A673 (cell line): ENCODE results near the gene ODAD4.

Experiments
- EZH2 ChIP-seq: fragments of 200-600 bp; sonication (generic); IDR thresholded peaks from 2 replicates; pipeline ENCODE4 v1.6.1; 2017; ENCODE audit warnings: borderline replicate concordance, low read depth, mild to moderate bottlenecking, mixed read lengths, antibody characterized with exemption, low read length; ENCODE audit not compliant: poor library complexity, severe bottlenecking
- TF ChIP-seq, protein P1 (sequence below): fragments of 300-800, 200-600 bp; sonication (generic); conservative IDR thresholded peaks from 2 replicates; pipeline ENCODE4 v1.5.1; 2017; ENCODE audit warnings: low read depth, mild to moderate bottlenecking, antibody characterized with exemption, low read length, moderate library complexity, mixed read lengths

DNA sequence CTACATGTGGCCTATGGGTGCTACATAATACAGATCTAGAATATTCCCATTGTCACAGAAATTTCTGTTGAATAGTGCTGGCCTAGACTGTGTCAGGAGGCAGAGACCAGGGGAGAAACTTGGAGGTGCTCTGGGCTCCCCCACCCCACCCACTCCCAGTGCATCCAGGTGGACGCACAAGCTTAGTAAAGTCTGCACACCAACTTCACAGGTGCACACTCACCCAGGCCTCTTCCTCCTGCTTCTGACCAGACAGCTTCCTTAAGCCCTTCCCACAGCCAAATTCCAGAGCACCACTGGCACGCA lies 28.6 kb downstream of the ODAD4 start:
- TF ChIP-seq, protein P1, sequence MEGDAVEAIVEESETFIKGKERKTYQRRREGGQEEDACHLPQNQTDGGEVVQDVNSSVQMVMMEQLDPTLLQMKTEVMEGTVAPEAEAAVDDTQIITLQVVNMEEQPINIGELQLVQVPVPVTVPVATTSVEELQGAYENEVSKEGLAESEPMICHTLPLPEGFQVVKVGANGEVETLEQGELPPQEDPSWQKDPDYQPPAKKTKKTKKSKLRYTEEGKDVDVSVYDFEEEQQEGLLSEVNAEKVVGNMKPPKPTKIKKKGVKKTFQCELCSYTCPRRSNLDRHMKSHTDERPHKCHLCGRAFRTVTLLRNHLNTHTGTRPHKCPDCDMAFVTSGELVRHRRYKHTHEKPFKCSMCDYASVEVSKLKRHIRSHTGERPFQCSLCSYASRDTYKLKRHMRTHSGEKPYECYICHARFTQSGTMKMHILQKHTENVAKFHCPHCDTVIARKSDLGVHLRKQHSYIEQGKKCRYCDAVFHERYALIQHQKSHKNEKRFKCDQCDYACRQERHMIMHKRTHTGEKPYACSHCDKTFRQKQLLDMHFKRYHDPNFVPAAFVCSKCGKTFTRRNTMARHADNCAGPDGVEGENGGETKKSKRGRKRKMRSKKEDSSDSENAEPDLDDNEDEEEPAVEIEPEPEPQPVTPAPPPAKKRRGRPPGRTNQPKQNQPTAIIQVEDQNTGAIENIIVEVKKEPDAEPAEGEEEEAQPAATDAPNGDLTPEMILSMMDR = no peak
- TF ChIP-seq EZH2 = no peak
